HAP-1 (cell line): Measurements from ENCODE around the gene RUNX2.
A peak's percentile ranks its signal among the peaks of the same experiment; 100 is the strongest.
"Not testable (repeated sequence)": the region's sequence is repeated elsewhere in the genome, so short reads cannot be mapped to it uniquely, and the experiment has no call there.

Source experiments
- DNase-seq, 2 experiments: peaks; one replicate each; pipeline ENCODE4 v3.0.0-alpha.2; 2016 to 2020; ENCODE audit warnings: low spot score in 2 of 2
- H3K27me3 ChIP-seq: fragments of 250-450 bp; sonication (Bioruptor Pico); 2 replicates; pipeline ENCODE4 v1.5.1; 2020; ENCODE audit warnings: low read depth, mild to moderate bottlenecking, moderate library complexity
- H3K36me3 ChIP-seq: fragments of 250-450 bp; sonication (Bioruptor Pico); replicated peaks from 2 replicates; pipeline ENCODE4 v1.5.1; 2020; ENCODE audit warnings: mild to moderate bottlenecking
- H3K4me1 ChIP-seq: fragments of 250-450 bp; sonication (Bioruptor Pico); 2 replicates; pipeline ENCODE4 v1.5.1; 2020; ENCODE audit warnings: mild to moderate bottlenecking
- H3K4me3 ChIP-seq: fragments of 250-450 bp; sonication (Bioruptor Pico); 2 replicates; pipeline ENCODE4 v1.5.1; 2020; ENCODE audit warnings: mild to moderate bottlenecking, moderate library complexity
- H3K9me3 ChIP-seq: fragments of 250-450 bp; sonication (Bioruptor Pico); 2 replicates; pipeline ENCODE4 v1.5.1; 2020; ENCODE audit warnings: mild to moderate bottlenecking, moderate library complexity
- in situ Hi-C: fragments of 300-500 bp; cut with MboI; formaldehyde crosslinking; loops from 3 replicates; pipeline ENCODE4 v1.14.3; 2020; ENCODE audit warnings: low sequenced_read_pairs, inconsistent platforms, mixed read lengths

The RUNX2 gene

DNA sequence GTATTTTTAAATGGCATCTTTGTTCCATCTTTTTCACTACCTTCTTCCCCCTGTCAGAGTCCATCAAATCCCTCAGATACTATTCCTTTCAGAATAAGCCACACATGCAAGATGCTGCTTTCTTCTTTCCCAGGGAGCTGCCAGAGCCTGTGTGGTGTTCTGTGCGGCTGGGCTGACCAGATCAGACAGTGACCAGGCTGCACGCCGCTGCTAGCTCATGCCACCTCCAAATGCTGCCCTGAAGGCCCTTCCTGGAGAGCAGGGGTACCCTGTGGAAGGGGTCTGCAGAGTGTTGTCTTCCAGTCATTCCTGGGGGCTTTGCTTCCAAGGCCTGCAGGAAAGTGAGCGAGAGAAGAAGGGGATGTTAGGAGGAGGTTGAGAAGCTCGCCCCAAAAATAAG is 228.7 kb downstream of the RUNX2 start:
- Histone ChIP-seq H3K4me1 (no peaks in the 10 kb centered on the region), H3K9me3 (no peaks in the 10 kb centered on the region), H3K4me3 (no peak overlapping the region), H3K36me3 (no peaks in the 10 kb centered on the region), H3K27me3 (no peaks in the 10 kb centered on the region)
- in situ Hi-C loops, result no loop called here
- no peak for DNase-seq

- Histone ChIP-seq H3K9me3 (no peaks in the 10 kb centered on the region), H3K4me3 (no peak overlapping the region), H3K36me3 (no peaks in the 10 kb centered on the region), H3K4me1 (no peaks in the 10 kb centered on the region), H3K27me3 (no peaks in the 10 kb centered on the region)
- DNase-seq, result no peak
- in situ Hi-C loops, result no loop called here
Measured at GRCh38 chr6:45557454-45557853, 229.3 kb downstream of the RUNX2 start.

- no peaks in the 10 kb centered on the region for H3K36me3 ChIP-seq
Measured at GRCh38 chr6:45558858-45559257, 230.7 kb downstream of the RUNX2 start.

DNA sequence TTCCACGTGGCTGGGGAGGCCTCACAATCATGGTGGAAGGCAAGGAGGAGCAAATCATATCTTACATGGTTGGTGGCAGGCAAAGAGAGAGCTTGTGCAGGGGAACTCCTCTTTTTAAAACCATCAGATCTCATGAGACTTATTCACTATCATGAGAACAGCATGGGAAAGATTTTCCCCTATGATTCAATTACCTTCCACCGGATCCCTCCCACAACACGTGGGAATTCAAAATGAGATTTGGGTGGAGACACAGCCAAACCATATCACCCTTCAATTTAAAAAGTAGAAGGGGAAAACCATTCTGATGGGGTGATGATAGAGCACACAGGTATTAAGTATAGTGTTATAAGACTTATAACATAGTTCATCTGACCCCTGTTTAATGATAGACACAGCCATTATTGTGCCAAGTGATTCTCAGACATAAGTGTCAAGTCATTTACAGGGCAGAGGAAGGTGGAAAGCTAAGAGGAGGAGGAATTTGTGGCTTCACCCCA is 232.2 kb downstream of the RUNX2 start:
- in situ Hi-C loops, result not testable (repeated sequence)

More at GRCh38 chr6:45558858-45559257, 230.7 kb downstream of the RUNX2 start:
- no peaks in the 10 kb centered on the region for H3K27me3 ChIP-seq
- no peaks in the 10 kb centered on the region for H3K4me1 ChIP-seq
- in situ Hi-C loops, result no loop called here
- no peaks in the 10 kb centered on the region for H3K9me3 ChIP-seq
- no peak overlapping the region for H3K4me3 ChIP-seq
- no peak for DNase-seq

GRCh38 chr6:45562171-45562570 is 234.0 kb downstream of the RUNX2 start:
- Histone ChIP-seq H3K27me3 (no peaks in the 10 kb centered on the region), H3K4me3 (no peak overlapping the region), H3K4me1 (peaks cover 2% of the 10 kb centered on the region; the same call in 1 of the 2 replicates), H3K36me3 (no peaks in the 10 kb centered on the region), H3K9me3 (0 out of 2 replicates have a peak, but pooled peaks cover 3% of the 10 kb centered on the region)
- no peak for DNase-seq
- in situ Hi-C loops, result no loop called here

More for the DNA sequence above, 232.2 kb downstream of the RUNX2 start:
- not testable (repeated sequence) for H3K9me3 ChIP-seq, H3K27me3 ChIP-seq, H3K4me3 ChIP-seq, H3K4me1 ChIP-seq, H3K36me3 ChIP-seq, DNase-seq

DNA sequence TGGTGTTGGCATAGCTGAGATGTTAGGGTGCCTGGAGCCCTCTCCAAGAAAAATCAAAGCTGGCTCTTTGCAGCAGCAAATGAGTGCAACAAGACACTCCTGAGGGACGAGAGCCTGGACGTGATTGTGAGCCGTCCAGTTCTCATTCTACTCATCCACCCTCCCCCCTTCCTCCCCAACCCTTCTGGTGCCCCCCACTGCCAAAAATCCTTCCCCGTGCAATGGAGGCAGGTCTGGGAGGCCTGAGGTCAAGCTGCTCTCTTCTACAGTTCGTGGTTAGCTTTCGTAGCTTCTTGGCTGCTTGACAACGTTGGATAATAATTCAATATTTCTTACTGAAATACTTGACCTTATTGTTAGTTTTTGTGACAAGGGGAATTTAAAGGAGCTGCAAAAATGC is 234.9 kb downstream of the RUNX2 start:
- no peaks in the 10 kb centered on the region for H3K27me3 ChIP-seq
- in situ Hi-C loops, result no loop called here
- no peaks in the 10 kb centered on the region for H3K36me3 ChIP-seq
- H3K4me1 ChIP-seq, result peaks cover 2% of the 10 kb centered on the region; the same call in 1 of the 2 replicates
- no peak for DNase-seq
- H3K4me3 ChIP-seq, result no peak overlapping the region
- 0 out of 2 replicates have a peak, but pooled peaks cover 3% of the 10 kb centered on the region for H3K9me3 ChIP-seq

GRCh38 chr6:45563844-45564243 is 235.7 kb downstream of the RUNX2 start:
- Histone ChIP-seq H3K4me1 (peaks cover 2% of the 10 kb centered on the region; the same call in 1 of the 2 replicates), H3K36me3 (no peaks in the 10 kb centered on the region), H3K4me3 (no peak overlapping the region), H3K9me3 (0 out of 2 replicates have a peak, but pooled peaks cover 3% of the 10 kb centered on the region), H3K27me3 (no peaks in the 10 kb centered on the region)
- in situ Hi-C loops, result no loop called here
- DNase-seq, result no peak

GRCh38 chr6:45566882-45567281 is 238.8 kb downstream of the RUNX2 start:
- H3K36me3 ChIP-seq, result no peaks in the 10 kb centered on the region
- peak; percentile 10 to 48 for DNase-seq
- no peak overlapping the region for H3K4me3 ChIP-seq
- 0 out of 2 replicates have a peak, but pooled peaks cover 3% of the 10 kb centered on the region for H3K9me3 ChIP-seq
- in situ Hi-C loops, result no loop called here
- H3K27me3 ChIP-seq, result no peaks in the 10 kb centered on the region
- H3K4me1 ChIP-seq, result peaks cover 2% of the 10 kb centered on the region; the same call in 1 of the 2 replicates

DNA sequence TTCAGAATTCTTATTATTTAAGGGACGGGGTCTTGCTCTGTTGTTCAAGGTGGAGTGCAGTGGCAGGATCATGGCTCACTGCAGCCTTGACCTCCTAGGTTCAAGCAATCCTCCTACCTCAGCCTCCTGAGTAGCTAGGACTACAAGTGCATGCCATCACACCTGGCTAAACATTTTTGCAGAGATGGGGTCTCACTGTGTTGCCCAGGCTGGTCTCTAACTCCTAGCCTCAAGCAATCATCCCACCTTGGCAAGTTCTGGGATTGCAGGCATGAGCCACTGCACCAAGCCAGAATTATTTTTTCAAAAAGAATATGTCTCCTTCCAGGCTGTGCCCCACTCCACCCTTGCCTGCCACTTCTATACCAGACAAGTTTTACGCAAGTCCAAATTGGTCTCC is 239.7 kb downstream of the RUNX2 start:
- DNase-seq, result no peak
- H3K4me3 ChIP-seq, result no peak overlapping the region
- in situ Hi-C loops, result no loop called here
- H3K36me3 ChIP-seq, result no peaks in the 10 kb centered on the region
- H3K4me1 ChIP-seq, result peaks cover 2% of the 10 kb centered on the region; the same call in 1 of the 2 replicates
- H3K9me3 ChIP-seq, result 0 out of 2 replicates have a peak, but pooled peaks cover 3% of the 10 kb centered on the region
- H3K27me3 ChIP-seq, result no peaks in the 10 kb centered on the region

DNA sequence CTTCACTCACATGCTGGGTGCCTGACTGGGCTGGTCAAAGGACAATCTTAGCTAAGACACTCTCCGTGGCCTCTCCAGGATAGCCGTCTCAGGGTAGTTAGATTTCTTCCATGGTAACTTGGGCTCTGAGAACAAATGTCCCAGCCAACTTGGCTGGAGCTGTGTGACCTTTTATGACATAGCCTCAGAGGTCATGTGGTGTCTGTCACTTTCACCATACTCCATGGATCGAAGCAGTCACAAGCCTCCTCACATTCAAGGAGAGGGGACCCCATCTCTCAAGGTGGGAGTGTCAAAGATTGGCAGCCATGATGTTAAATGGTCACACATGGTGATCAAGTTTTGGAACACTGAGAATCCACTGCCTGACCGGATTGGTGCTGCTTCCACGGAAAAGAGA is 240.5 kb downstream of the RUNX2 start:
- H3K27me3 ChIP-seq, result no peaks in the 10 kb centered on the region
- peaks cover 2% of the 10 kb centered on the region; the same call in 1 of the 2 replicates for H3K4me1 ChIP-seq
- in situ Hi-C loops, result no loop called here
- no peak overlapping the region for H3K4me3 ChIP-seq
- H3K9me3 ChIP-seq, result 0 out of 2 replicates have a peak, but pooled peaks cover 3% of the 10 kb centered on the region
- DNase-seq, result no peak
- no peaks in the 10 kb centered on the region for H3K36me3 ChIP-seq

- H3K4me1 ChIP-seq, result peaks cover 2% of the 10 kb centered on the region; the same call in 1 of the 2 replicates
- H3K9me3 ChIP-seq, result 0 out of 2 replicates have a peak, but pooled peaks cover 3% of the 10 kb centered on the region
- DNase-seq, result no peak
- in situ Hi-C loops, result no loop called here
- H3K36me3 ChIP-seq, result no peaks in the 10 kb centered on the region
- H3K27me3 ChIP-seq, result no peaks in the 10 kb centered on the region
- H3K4me3 ChIP-seq, result no peak overlapping the region
Measured at GRCh38 chr6:45569210-45569945, 241.2 kb downstream of the RUNX2 start.

- DNase-seq, result no peak
- Histone ChIP-seq H3K36me3 (no peaks in the 10 kb centered on the region), H3K4me1 (peaks cover 2% of the 10 kb centered on the region; the same call in 1 of the 2 replicates), H3K27me3 (no peaks in the 10 kb centered on the region), H3K9me3 (0 out of 2 replicates have a peak, but pooled peaks cover 2% of the 10 kb centered on the region), H3K4me3 (no peak overlapping the region)
- in situ Hi-C loops, result no loop called here
Measured at GRCh38 chr6:45571159-45571558, 243.0 kb downstream of the RUNX2 start.

GRCh38 chr6:45572833-45573232 is 244.7 kb downstream of the RUNX2 start:
- Histone ChIP-seq H3K4me1 (no peaks in the 10 kb centered on the region), H3K27me3 (no peaks in the 10 kb centered on the region), H3K9me3 (no peaks in the 10 kb centered on the region), H3K36me3 (no peaks in the 10 kb centered on the region), H3K4me3 (no peak overlapping the region)
- in situ Hi-C loops, result no loop called here
- DNase-seq, result no peak

GRCh38 chr6:45574014-45574461 is 245.9 kb downstream of the RUNX2 start:
- no peaks in the 10 kb centered on the region for H3K9me3 ChIP-seq
- H3K4me3 ChIP-seq, result no peak overlapping the region
- in situ Hi-C loops, result no loop called here
- H3K4me1 ChIP-seq, result no peaks in the 10 kb centered on the region
- H3K27me3 ChIP-seq, result no peaks in the 10 kb centered on the region
- no peak for DNase-seq
- H3K36me3 ChIP-seq, result no peaks in the 10 kb centered on the region
